A172 (cell line): ENCODE data around the gene PDX1. TPM values are rescaled to one million over a fixed set of nuclear protein-coding genes. Genes with fewer than 3 reads are reported as not detected.
"Not testable (repeated sequence)": the region's sequence is repeated elsewhere in the genome, so short reads cannot be mapped to it uniquely, and the experiment has no call there.

Source experiments
- DNase-seq: peaks from one replicate; pipeline ENCODE4 v3.0.0-alpha.2; 2015; ENCODE audit warnings: low spot score
- total RNA-seq: library from RNA; depleted of rRNA; stranded (reverse); fragments of >200 nt; shearing (Covaris generic); gene quantifications from 2 replicates; pipeline ENCODE4 v1.2.3, GENCODE V29; 2014

Gene PDX1
- total RNA-seq, 1 experiment from 2014 or later: not detected

- DNase-seq: no peak
Observed at GRCh38 chr13:27956576-27957300, 36.9 kb downstream of the PDX1 start.

GRCh38 chr13:27959976-27960361, 40.2 kb downstream of the PDX1 start:
- DNase-seq: no peak

GRCh38 chr13:27960362-27961226, 40.8 kb downstream of the PDX1 start:
- DNase-seq: peak; percentile 4

GRCh38 chr13:27961227-27962085, 41.7 kb downstream of the PDX1 start:
- no peak for DNase-seq

- no peak for DNase-seq
Observed at GRCh38 chr13:27962128-27962841, 42.5 kb downstream of the PDX1 start.

GRCh38 chr13:27962982-27963381, 43.2 kb downstream of the PDX1 start:
- no peak for DNase-seq

- no peak for DNase-seq
Observed at GRCh38 chr13:27963491-27963890, 43.7 kb downstream of the PDX1 start.

- DNase-seq: not testable (repeated sequence)
Observed at GRCh38 chr13:27964206-27964605, 44.4 kb downstream of the PDX1 start.

- no peak for DNase-seq
Observed at GRCh38 chr13:27964741-27965323, 45.0 kb downstream of the PDX1 start.

- DNase-seq: no peak
Observed at GRCh38 chr13:27965343-27965739, 45.5 kb downstream of the PDX1 start.

GRCh38 chr13:27965740-27966640, 46.2 kb downstream of the PDX1 start:
- no peak for DNase-seq

GRCh38 chr13:27966641-27967202, 46.9 kb downstream of the PDX1 start:
- no peak for DNase-seq

- no peak for DNase-seq
Observed at GRCh38 chr13:27967203-27967735, 47.5 kb downstream of the PDX1 start.

GRCh38 chr13:27967736-27968315, 48.0 kb downstream of the PDX1 start:
- DNase-seq: no peak

GRCh38 chr13:27968316-27969081, 48.7 kb downstream of the PDX1 start:
- DNase-seq: no peak

- no peak for DNase-seq
Observed at GRCh38 chr13:27969082-27969865, 49.5 kb downstream of the PDX1 start, which contains the start of gene CDX2. CDX2 (minus strand) TSS chr13:27969315; CDS start chr13:27969006, 309 bp downstream.

GRCh38 chr13:27969866-27970229, 50.0 kb downstream of the PDX1 start:
- DNase-seq: no peak
